WTC11 (cell line): Measurements from ENCODE around the gene MALT1. TPM values are rescaled to one million over a fixed set of nuclear protein-coding genes. Genes with fewer than 3 reads are reported as not detected.

Experiments used
- ATAC-seq: fragments of 200-7000 bp; cut with Tn5 transposase; 2 replicates; pipeline ENCODE4 v1.10.0; 2021; ENCODE audit warnings: mild to moderate bottlenecking, moderate library complexity
- CTCF ChIA-PET: fragments of 300-600 bp; sonication (Branson Sonifier 250); formaldehyde crosslinking; loops from one replicate; lab custom pipeline; 2021; ENCODE audit warnings: antibody characterized with exemption; lab: Charles Lee
- POLR2A ChIA-PET: fragments of 350-600 bp; sonication (Branson Sonifier 250); formaldehyde crosslinking; loops from one replicate; lab custom pipeline; 2021; ENCODE audit warnings: antibody characterized with exemption; lab: Charles Lee
- DNase-seq: peaks from one replicate; pipeline ENCODE4 v3.0.0; 2021; ENCODE audit warnings: low spot score
- H3K27ac Mint-ChIP-seq: 2 replicates; pipeline ENCODE4 v1.8.0; 2021; ENCODE audit warnings: mixed read lengths
- H3K27me3 Mint-ChIP-seq: 2 replicates; pipeline ENCODE4 v1.8.0; 2021; ENCODE audit warnings: low read depth, mild to moderate bottlenecking, moderate library complexity, mixed read lengths
- H3K36me3 Mint-ChIP-seq: 2 replicates; pipeline ENCODE4 v1.8.0; 2021; ENCODE audit warnings: mixed read lengths
- H3K4me1 Mint-ChIP-seq: 2 replicates; pipeline ENCODE4 v1.8.0; 2022; ENCODE audit warnings: mixed read lengths
- H3K4me3 Mint-ChIP-seq: 2 replicates; pipeline ENCODE4 v1.8.0; 2021; ENCODE audit warnings: mild to moderate bottlenecking, moderate library complexity, mixed read lengths
- H3K9me3 Mint-ChIP-seq: 2 replicates; pipeline ENCODE4 v1.8.0; 2021; ENCODE audit warnings: mixed read lengths
- ATF1 ChIP-seq: sonication (generic); formaldehyde crosslinking; IDR thresholded peaks from 2 replicates; pipeline ENCODE4 v1.8.1; 2023; ENCODE audit warnings: mild to moderate bottlenecking, moderate library complexity, missing genetic modification reagents
- FOXP1 ChIP-seq: sonication (generic); formaldehyde crosslinking; IDR thresholded peaks from 2 replicates; pipeline ENCODE4 v1.8.0; 2022; ENCODE audit warnings: missing genetic modification reagents, mild to moderate bottlenecking, moderate library complexity, borderline replicate concordance
- GABPB1 ChIP-seq: sonication (generic); formaldehyde crosslinking; IDR thresholded peaks from 2 replicates; pipeline ENCODE4 v1.8.1; 2023; ENCODE audit warnings: mild to moderate bottlenecking, missing genetic modification reagents
- HMGA2 ChIP-seq: fragments of 250-450 bp; sonication (Bioruptor Pico); IDR thresholded peaks from 2 replicates; pipeline ENCODE4 v1.4.0; 2021; ENCODE audit warnings: mild to moderate bottlenecking, moderate library complexity
- MYBL2 ChIP-seq: sonication (generic); formaldehyde crosslinking; IDR thresholded peaks from 2 replicates; pipeline ENCODE4 v1.8.1; 2023; ENCODE audit warnings: mild to moderate bottlenecking, moderate library complexity, missing genetic modification reagents
- NFYB ChIP-seq: sonication (generic); formaldehyde crosslinking; conservative IDR thresholded peaks from 2 replicates; pipeline ENCODE4 v1.8.0; 2022; ENCODE audit warnings: low read depth, missing genetic modification reagents
- OVOL2 ChIP-seq: fragments of 250-450 bp; sonication (Bioruptor Pico); IDR thresholded peaks from 2 replicates; pipeline ENCODE4 v1.9.0; 2021; ENCODE audit warnings: mild to moderate bottlenecking, borderline replicate concordance
- PRRX2 ChIP-seq: fragments of 250-450 bp; sonication (Bioruptor Pico); IDR thresholded peaks from 2 replicates; pipeline ENCODE4 v1.8.0; 2021; ENCODE audit warnings: mild to moderate bottlenecking
- RORB ChIP-seq: fragments of 250-450 bp; sonication (Bioruptor Pico); IDR thresholded peaks from 2 replicates; pipeline ENCODE4 v1.9.0; 2021; ENCODE audit warnings: mild to moderate bottlenecking
- SMAD3 ChIP-seq: sonication (generic); formaldehyde crosslinking; IDR thresholded peaks from 2 replicates; pipeline ENCODE4 v1.8.0; 2022; ENCODE audit warnings: missing genetic modification reagents, mild to moderate bottlenecking, borderline replicate concordance
- SMAD4 ChIP-seq: sonication (generic); formaldehyde crosslinking; IDR thresholded peaks from 2 replicates; pipeline ENCODE4 v1.8.0; 2022; ENCODE audit warnings: mild to moderate bottlenecking, missing genetic modification reagents
- TEAD1 ChIP-seq: sonication (generic); formaldehyde crosslinking; IDR thresholded peaks from 2 replicates; pipeline ENCODE4 v1.8.0; 2022; ENCODE audit warnings: mild to moderate bottlenecking, missing genetic modification reagents
- ZBTB21 ChIP-seq: sonication (generic); formaldehyde crosslinking; IDR thresholded peaks from 2 replicates; pipeline ENCODE4 v1.8.1; 2023; ENCODE audit warnings: mild to moderate bottlenecking, missing genetic modification reagents, borderline replicate concordance
- ZNF121 ChIP-seq: sonication (generic); formaldehyde crosslinking; IDR thresholded peaks from 2 replicates; pipeline ENCODE4 v1.8.0; 2023; ENCODE audit warnings: missing genetic modification reagents
- ZNF416 ChIP-seq: fragments of 250-450 bp; sonication (Bioruptor Pico); IDR thresholded peaks from 2 replicates; pipeline ENCODE4 v1.9.0; 2021; ENCODE audit warnings: mild to moderate bottlenecking, inconsistent platforms
- total RNA-seq: library from RNA; stranded (reverse); gene quantifications from 3 replicates; pipeline ENCODE4 v1.2.3, GENCODE V29; 2021
- TF ChIP-seq, protein P1 (sequence below): sonication (generic); formaldehyde crosslinking; IDR thresholded peaks from 2 replicates; pipeline ENCODE4 v1.8.0; 2023; ENCODE audit warnings: mild to moderate bottlenecking, missing genetic modification reagents
- TF ChIP-seq, protein P2 (sequence below): fragments of 250-450 bp; sonication (Bioruptor Pico); IDR thresholded peaks from 2 replicates; pipeline ENCODE4 v1.9.0; 2021; ENCODE audit warnings: moderate library complexity, mild to moderate bottlenecking, inconsistent platforms, borderline replicate concordance
- TF ChIP-seq, protein P3 (sequence below): sonication (generic); formaldehyde crosslinking; conservative IDR thresholded peaks from 2 replicates; pipeline ENCODE4 v1.8.1; 2022; ENCODE audit warnings: mild to moderate bottlenecking, missing genetic modification reagents
- TF ChIP-seq, protein P4 (sequence below): sonication (generic); formaldehyde crosslinking; IDR thresholded peaks from 2 replicates; pipeline ENCODE4 v1.8.1; 2022; ENCODE audit warnings: missing genetic modification reagents, borderline replicate concordance
- TF ChIP-seq, protein P5 (sequence below): sonication (generic); formaldehyde crosslinking; IDR thresholded peaks from 2 replicates; pipeline ENCODE4 v1.8.1; 2023; ENCODE audit warnings: mild to moderate bottlenecking, missing genetic modification reagents, moderate library complexity

The MALT1 gene
- total RNA-seq, 1 experiment from 2014 or later, result 13.2 TPM

DNA sequence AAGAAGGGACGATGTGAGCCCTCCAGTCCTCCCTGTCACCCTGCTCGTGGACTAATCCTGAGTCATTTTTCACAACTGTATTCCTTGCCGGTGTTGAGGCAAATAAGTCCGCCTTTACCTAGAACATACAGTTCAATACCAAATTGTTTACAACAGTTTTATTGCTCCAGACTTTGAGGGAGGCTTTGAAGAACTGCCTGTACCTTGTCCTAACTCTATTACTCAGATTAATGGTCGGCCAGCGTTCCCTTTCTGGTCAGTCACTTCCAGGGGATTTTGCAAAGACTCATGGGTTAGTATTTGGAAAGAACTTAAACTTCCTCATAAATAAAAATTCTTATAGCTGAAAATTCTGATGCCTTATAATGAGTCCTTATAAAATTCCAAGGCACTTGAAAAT lies 108.3 kb downstream of the MALT1 start:
- POLR2A ChIA-PET, result no interaction called here

DNA sequence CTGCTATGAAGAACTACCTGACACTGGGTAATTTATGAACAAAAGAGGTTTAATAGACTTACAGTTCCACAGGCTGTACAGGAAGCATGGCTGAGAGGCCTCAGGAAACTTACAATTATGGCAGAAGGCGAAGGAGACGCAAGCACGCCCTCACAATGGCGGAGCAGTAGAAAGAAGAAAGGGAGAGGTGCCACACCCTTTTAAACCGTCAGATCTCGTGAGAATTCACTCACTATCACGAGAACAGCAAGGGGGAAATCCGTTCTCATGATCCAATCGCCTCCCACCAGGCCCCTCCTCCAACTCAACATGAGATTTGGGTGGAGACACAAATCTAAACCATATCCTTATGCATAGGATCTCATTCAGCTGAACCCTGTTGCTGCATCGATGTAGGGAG lies 108.8 kb downstream of the MALT1 start:
- CTCF ChIA-PET, result no interaction called here
- no peak overlapping the region for H3K4me3 Mint-ChIP-seq
- H3K9me3 Mint-ChIP-seq, result no peaks in the 10 kb centered on the region
- no peaks in the 10 kb centered on the region for H3K36me3 Mint-ChIP-seq
- DNase-seq (no peak), ATAC-seq (no peak)
- no peaks in the 10 kb centered on the region; the same call in 1 of the 2 replicates for H3K27me3 Mint-ChIP-seq
- POLR2A ChIA-PET, result no interaction called here
- 0 out of 2 replicates have a peak overlapping the region, but pooled peaks have one; percentile 29 for H3K27ac Mint-ChIP-seq
- TF ChIP-seq TEAD1 (CRISPR knock-in tag) (no peak), RORB (no peak), PRRX2 (CRISPR knock-in tag) (no peak), ZNF416 (no peak), ZBTB21 (no peak), ATF1 (CRISPR knock-in tag) (no peak), OVOL2 (CRISPR knock-in tag) (no peak), GABPB1 (CRISPR knock-in tag) (no peak), NFYB (CRISPR knock-in tag) (no peak), HMGA2 (no peak), FOXP1 (CRISPR knock-in tag) (no peak), MYBL2 (CRISPR knock-in tag) (no peak)
- TF ChIP-seq, protein P1, sequence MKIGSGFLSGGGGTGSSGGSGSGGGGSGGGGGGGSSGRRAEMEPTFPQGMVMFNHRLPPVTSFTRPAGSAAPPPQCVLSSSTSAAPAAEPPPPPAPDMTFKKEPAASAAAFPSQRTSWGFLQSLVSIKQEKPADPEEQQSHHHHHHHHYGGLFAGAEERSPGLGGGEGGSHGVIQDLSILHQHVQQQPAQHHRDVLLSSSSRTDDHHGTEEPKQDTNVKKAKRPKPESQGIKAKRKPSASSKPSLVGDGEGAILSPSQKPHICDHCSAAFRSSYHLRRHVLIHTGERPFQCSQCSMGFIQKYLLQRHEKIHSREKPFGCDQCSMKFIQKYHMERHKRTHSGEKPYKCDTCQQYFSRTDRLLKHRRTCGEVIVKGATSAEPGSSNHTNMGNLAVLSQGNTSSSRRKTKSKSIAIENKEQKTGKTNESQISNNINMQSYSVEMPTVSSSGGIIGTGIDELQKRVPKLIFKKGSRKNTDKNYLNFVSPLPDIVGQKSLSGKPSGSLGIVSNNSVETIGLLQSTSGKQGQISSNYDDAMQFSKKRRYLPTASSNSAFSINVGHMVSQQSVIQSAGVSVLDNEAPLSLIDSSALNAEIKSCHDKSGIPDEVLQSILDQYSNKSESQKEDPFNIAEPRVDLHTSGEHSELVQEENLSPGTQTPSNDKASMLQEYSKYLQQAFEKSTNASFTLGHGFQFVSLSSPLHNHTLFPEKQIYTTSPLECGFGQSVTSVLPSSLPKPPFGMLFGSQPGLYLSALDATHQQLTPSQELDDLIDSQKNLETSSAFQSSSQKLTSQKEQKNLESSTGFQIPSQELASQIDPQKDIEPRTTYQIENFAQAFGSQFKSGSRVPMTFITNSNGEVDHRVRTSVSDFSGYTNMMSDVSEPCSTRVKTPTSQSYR (CRISPR knock-in tag), result no peak
- TF ChIP-seq, protein P2, sequence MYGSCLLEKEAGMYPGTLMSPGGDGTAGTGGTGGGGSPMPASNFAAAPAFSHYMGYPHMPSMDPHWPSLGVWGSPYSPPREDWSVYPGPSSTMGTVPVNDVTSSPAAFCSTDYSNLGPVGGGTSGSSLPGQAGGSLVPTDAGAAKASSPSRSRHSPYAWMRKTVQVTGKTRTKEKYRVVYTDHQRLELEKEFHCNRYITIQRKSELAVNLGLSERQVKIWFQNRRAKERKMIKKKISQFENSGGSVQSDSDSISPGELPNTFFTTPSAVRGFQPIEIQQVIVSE (CRISPR knock-in tag), result no peak
- TF ChIP-seq, protein P3, sequence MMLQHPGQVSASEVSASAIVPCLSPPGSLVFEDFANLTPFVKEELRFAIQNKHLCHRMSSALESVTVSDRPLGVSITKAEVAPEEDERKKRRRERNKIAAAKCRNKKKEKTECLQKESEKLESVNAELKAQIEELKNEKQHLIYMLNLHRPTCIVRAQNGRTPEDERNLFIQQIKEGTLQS (CRISPR knock-in tag), result no peak
- TF ChIP-seq, protein P4, sequence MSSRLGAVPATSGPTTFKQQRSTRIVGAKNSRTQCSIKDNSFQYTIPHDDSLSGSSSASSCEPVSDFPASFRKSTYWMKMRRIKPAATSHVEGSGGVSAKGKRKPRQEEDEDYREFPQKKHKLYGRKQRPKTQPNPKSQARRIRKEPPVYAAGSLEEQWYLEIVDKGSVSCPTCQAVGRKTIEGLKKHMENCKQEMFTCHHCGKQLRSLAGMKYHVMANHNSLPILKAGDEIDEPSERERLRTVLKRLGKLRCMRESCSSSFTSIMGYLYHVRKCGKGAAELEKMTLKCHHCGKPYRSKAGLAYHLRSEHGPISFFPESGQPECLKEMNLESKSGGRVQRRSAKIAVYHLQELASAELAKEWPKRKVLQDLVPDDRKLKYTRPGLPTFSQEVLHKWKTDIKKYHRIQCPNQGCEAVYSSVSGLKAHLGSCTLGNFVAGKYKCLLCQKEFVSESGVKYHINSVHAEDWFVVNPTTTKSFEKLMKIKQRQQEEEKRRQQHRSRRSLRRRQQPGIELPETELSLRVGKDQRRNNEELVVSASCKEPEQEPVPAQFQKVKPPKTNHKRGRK (CRISPR knock-in tag), result no peak
- H3K4me1 Mint-ChIP-seq, result peaks cover 31% of the 10 kb centered on the region

More for the DNA sequence above, 108.3 kb downstream of the MALT1 start:
- no peak overlapping the region for H3K4me3 Mint-ChIP-seq
- CTCF ChIA-PET, result interaction anchor here (0.6 kb wide), 1 partner anchor 75 kb away, joined by 3 read pairs; no protein-coding TSS in a partner anchor
- H3K36me3 Mint-ChIP-seq, result no peaks in the 10 kb centered on the region
- no peaks in the 10 kb centered on the region; the same call in 1 of the 2 replicates for H3K27me3 Mint-ChIP-seq
- no peaks in the 10 kb centered on the region for H3K9me3 Mint-ChIP-seq
- TF ChIP-seq SMAD3 (CRISPR knock-in tag) (no peak), TEAD1 (CRISPR knock-in tag) (no peak), FOXP1 (CRISPR knock-in tag) (no peak), SMAD4 (CRISPR knock-in tag) (no peak), ZNF416 (no peak), ZNF121 (CRISPR knock-in tag) (no peak)
- TF ChIP-seq, protein P5, sequence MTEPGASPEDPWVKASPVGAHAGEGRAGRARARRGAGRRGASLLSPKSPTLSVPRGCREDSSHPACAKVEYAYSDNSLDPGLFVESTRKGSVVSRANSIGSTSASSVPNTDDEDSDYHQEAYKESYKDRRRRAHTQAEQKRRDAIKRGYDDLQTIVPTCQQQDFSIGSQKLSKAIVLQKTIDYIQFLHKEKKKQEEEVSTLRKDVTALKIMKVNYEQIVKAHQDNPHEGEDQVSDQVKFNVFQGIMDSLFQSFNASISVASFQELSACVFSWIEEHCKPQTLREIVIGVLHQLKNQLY, result no peak
- H3K27ac Mint-ChIP-seq, result no peak overlapping the region
- no peak for ATAC-seq
- H3K4me1 Mint-ChIP-seq, result peaks cover 26% of the 10 kb centered on the region
- no peak for DNase-seq
